Mucosa of gallbladder (tissue), 1 donor: Measurements from ENCODE around the gene ATP8B4. TPM values are rescaled to one million over a fixed set of nuclear protein-coding genes. Genes with fewer than 3 reads are reported as not detected.

Experiments used
- DNase-seq: peaks from one replicate; pipeline ENCODE4 v3.0.0-alpha.2; 2020; ENCODE audit warnings: low spot score
- total RNA-seq: library from RNA; stranded (reverse); gene quantifications from one replicate; pipeline ENCODE4 v1.2.1, GENCODE V29; 2021
- donor health status: DM: no; HTN: no; CAD: no.

ATP8B4 gene
- total RNA-seq, 1 donor from 2014 or later: 15.8 TPM

- DNase-seq: no peak
These were observed 220.9 kb downstream of the ATP8B4 start for GRCh38 chr15:49898097-49898496.

DNA sequence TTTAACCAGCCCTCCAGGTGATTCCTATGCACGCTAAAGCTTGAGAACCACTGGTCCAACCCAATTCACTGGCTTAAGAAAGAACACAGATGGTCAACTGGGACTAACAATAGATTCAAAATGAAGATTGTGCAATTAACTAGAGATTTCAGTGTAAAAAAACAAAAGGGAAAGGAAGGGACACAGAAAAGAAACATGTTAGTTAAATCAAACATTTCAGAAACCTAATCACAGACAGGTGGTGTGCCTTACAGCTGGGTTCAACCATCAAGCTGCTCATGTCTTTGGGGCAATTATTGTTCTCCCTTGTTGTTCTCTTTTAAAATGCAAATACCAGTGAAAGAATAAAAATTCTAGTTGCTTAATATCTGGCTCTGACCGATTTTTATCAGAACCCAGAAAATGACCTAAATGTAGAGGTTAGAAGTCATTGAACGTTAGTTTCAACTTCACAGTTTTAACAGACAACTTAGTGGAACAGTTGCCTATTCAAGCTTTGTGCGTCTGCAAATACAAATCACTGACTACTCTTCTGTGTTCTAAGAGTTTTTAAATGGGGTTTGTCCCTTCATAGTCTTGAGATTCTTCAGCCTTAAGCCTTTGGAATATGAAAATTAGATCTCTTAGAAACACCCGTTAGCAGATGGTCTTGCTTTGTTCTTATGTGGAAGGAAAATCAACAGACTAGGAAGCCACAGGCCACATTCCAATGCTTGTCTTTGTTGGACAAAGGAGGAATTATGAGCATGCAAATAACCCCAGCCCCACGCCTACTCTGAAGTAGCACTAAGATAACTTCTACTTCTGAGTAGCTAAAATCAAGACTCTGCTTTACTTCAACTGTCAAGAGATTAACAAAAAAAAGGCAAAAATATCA, 223.4 kb downstream of the ATP8B4 start:
- DNase-seq: peak; percentile 38

GRCh38 chr15:49890689-49891088, 228.3 kb downstream of the ATP8B4 start:
- no peak for DNase-seq

DNA sequence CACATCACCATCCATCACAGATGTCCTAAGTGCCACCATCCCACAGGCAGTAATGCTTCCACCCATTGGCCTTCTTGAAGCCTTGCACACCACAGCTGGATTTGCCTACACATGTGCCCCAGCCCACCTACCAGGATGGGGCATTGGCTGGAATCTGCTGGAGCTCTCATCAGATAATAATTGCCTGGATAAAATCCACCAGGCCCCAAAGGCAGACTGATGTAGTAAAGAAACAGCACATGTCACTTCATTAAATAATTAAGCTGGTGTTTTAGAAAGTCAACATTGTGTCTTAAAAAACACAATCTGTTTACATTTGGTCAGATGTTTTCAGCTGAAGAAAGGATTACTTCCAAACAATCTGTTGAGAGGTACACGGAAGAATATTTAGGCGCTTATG, 229.5 kb downstream of the ATP8B4 start:
- DNase-seq: no peak

GRCh38 chr15:49888734-49889133, 230.3 kb downstream of the ATP8B4 start:
- no peak for DNase-seq

DNA sequence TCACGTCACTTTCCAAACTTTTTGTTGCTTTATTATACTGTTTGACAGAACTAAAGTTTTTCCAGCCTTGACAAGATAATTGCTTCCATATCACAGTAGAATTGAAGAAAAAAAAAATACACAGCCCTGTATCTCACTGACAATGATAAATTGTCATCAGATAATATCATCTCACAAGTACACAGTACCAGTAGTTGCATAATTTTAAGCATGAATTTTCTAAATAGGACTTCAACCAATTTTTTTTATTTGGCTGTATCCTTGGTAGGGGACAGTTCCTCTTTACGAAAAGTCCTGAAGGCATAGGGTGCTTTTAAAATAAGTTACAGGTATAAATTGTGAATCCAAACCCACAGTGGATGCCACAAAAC, 230.7 kb downstream of the ATP8B4 start:
- no peak for DNase-seq

- no peak for DNase-seq
These were observed 231.2 kb downstream of the ATP8B4 start for GRCh38 chr15:49887659-49888322.

DNA sequence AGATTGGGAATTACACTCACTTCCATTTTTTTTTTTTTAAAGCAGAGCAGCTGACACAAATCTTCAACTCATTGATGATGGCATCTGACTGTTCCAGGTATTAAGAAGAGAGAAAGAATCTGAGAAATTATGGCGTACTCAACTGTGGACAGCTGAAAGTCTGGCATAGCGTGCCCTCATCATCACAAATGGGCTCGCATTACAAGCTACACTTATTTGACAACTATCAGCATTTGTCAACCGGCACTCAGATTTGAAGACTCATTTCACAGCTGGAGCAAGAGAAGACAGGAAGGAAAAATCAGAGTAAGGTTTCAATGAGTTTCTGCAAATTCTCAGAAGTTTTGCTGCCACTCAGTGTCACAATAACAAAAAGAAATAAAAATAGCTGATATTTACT, 235.9 kb downstream of the ATP8B4 start:
- DNase-seq: no peak

- DNase-seq: no peak
These were observed 237.2 kb downstream of the ATP8B4 start for GRCh38 chr15:49881866-49882265.

DNA sequence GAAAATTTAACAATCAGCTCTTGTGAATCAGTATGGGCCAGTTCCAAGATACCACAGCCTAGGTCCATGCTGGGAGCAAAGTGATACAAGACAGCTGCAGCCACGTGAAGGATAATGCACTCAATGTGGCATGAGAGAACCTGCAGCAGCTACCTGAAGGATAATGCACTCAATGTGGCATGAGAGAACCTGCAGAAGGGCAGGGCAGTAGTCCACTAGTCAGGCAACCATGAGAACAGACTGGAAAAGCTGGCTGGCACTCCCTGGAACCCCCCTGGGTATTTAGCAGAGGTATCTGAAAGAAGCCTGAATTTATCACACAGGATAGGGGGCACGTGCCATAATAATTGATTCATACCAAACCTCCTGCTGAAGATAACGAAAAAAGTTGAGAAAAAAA, 237.6 kb downstream of the ATP8B4 start:
- DNase-seq: no peak

DNA sequence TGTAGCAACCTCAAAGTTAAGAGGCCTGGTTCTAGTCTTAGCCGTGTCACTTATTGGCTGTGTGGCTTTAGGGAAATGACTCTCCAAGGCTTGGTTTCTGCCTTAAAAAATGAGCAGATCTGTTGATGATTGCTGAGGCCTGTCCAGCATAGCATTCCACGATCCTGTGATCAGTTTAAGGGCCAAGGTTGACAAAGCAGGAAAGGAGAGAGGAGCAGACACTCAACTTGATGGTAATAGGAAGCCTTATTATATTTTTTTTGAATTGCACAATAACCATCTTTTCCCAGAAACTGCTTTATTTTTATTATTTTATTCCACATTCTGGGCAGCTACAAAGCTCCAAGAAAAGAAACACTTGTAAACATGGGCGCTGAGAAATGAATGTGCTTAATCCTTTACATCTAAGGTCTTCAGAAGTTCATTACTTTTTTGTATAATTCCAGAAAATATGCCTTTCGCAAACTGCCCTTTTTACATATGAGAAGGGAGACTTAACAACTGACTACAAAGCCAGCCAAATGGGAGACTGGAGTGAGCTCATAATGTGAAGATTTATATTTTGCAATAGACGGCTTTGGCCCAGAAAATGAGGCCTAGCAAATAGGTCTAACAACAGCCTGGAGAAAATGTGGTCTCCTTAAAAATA, 241.0 kb downstream of the ATP8B4 start:
- peak; percentile 50 for DNase-seq

- DNase-seq: no peak
These were observed 241.7 kb downstream of the ATP8B4 start for GRCh38 chr15:49877117-49877872.

DNA sequence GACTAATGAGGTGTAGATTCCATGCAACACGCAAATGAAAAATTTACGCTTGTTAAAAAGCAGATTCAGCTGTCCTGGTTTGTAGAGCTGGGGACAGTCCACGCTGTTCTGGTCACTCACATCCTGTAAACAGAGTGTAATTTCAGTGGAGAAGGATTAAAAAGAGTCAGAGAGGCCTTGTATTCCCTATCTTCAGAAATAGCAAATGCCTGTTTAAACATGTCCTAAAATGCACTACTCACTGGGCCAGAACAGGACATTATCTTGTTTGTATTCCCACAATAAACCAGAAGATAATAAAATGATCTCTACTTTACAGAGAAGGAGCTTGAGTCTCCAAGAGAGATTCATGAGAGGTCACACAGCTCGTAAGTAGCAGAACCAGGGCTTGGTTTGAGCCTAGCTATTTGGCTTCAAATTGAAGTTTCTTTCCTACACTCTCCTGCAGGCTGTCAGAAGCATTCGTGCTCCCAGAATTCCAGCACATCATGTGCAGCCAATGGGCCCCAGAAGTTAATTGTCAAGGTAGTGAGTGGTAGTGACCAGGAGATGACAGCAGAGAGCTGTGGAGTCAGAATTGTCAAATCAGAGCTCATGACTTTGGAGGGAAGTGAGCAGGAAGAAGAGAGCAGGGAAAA, 242.5 kb downstream of the ATP8B4 start:
- DNase-seq: peak; percentile 45

GRCh38 chr15:49875392-49875791, 243.6 kb downstream of the ATP8B4 start:
- DNase-seq: no peak

DNA sequence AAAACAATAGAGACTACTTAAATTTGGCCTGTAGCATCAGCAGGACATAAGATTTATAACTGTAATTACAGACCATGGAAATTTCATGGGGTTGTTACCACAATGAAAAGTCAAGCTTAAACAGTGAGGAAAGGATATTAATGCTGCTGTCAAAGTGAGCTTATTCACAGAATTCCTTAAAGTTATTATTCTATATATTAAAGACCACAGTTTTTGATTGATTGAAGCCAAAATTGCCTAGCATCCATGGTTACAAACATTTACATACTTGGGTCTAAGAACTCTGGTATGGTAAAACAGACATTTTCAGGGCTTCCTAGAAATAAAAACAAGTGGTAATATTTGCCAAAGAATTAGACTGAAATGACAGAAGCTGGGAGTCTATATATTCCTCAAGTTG, 248.6 kb downstream of the ATP8B4 start:
- no peak for DNase-seq

GRCh38 chr15:49868348-49868747, 250.7 kb downstream of the ATP8B4 start:
- no peak for DNase-seq

DNA sequence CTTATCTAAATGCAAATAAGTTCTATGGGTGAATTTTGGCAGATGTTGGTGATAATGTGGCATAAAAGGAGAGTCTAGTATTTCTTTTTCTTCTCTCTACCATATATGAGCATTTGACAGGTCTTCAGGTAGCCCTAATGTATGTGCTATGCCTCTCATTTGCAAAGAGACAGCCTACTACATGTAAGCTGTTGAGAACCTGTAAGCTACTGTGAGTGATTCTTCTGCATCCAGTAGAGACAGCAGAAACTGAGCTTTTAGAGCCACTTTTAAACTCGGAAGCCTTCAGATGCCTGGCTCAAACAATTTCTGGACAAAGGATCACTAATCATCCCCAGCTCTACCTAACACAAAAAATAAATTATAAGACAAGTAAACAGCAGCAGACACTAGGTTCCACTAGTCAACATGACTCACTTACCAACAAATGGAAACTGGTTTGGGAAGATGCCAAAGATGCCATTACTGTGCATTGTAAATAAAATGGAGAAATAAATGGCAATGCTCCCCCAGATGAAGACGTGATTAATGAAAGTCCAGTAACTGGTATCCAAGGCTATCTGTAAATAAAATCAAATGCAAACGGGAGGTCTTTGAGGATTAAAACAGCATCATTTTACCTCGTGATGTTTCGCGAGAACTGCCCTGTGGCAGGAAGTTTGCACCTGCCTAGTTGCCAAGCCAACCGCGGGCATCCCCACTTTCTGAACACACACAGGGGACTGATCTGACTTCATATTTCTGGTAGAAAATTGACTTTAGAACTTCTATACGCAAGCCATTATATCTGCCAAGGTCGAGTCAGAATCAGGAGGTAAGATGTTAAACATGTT, 252.9 kb downstream of the ATP8B4 start:
- DNase-seq: no peak

GRCh38 chr15:49864251-49864650, 254.8 kb downstream of the ATP8B4 start:
- no peak for DNase-seq

DNA sequence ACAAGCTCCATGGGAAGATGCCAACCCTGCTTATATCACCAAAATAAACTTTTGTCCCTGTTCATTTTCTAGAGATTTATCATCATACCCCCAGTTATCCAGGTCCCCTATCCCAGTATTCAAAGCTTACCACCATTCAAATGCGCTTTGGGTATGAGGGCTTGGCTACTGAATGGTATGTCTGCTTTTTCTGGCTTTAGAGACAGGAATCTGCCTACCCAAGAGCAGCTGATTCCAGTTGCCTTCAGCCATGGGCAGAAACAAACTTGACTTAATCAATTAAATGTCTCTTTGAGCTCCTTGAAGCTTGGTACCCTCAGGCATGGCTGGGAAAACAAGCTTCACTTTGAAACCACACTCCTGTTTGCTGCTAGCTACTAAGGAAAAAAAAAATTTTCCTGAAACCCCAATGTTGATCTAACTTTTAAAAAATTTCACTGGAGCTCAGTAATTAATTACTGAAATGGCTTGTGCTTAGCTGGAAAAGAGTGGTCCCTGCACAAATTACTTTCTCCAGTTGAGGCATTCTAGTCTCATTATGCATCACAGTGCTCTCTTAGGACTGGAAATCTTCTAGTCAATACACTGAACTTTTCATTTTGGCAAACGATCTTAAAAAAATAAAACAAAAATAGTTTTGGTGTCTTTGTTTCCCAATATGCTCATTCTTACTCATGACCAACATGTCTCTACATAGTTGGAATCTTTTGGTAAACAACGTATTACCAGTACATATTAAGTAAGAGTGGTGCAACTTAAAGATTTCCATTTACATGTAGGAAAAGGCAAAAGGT, 255.4 kb downstream of the ATP8B4 start:
- DNase-seq: no peak

DNA sequence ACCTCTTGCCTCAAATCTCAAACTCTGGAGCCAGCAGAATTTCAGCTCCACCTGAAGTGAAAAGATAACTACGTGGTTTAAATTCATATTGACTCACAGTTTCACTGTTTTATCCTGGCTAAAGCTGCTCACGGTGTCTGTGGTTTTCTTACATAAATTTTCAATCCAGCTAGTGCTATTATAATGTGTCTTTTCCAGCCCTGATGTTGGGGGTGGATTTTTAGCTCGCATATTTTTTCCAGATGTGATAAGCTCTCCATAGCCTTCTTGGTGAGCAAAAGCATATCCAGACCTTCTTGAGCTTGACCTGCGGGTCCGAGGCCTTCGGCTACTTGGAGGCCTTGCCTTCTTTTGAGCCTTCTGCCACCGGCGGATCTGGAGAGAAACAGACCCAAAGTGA, 258.9 kb downstream of the ATP8B4 start:
- DNase-seq: no peak
